Measurements from ENCODE around the gene MAP3K3. TPM values are rescaled to one million over a fixed set of nuclear protein-coding genes. Genes with fewer than 3 reads are reported as not detected.

Gene MAP3K3
- total RNA-seq, 2 experiments from 2014 or later, result 75.8 to 78.1 TPM

DNA sequence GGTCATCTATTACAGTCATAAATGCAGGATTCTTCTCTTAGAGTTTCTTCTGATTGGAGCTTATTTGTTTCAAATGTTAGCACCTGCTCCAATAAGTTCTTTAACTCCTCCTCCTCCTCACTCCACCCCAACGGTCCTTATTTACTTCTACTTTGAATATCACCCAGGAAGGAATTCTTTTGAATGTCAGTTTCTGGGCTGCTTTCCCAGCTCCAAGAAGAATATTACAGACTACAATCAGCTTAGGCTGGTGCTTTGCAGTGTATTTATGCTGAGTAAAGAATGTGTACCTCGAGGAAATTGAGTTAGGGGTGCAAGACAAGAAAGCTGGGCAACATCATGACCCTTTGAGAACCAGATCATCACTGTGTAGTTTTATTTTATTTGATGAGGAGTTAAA lies 30.8 kb downstream of the MAP3K3 start:
- Mint-ChIP-seq H3K27me3 (no peaks in the 10 kb centered on the region), H3K4me1 (ENCODE audit: low read depth) (peaks cover 11% of the 10 kb centered on the region), H3K9me3 (no peaks in the 10 kb centered on the region), H3K4me3 (no peak overlapping the region), H3K36me3 (ENCODE audit: low read depth) (peaks cover 90% of the 10 kb centered on the region), H3K27ac (no peak overlapping the region)
- Histone ChIP-seq H3K9me3 (ENCODE audit: control insufficient read depth in 1 of 2, insufficient read depth in 1 of 2, low read length in 2 of 2) (no peaks in the 10 kb centered on the region), H3K27ac (ENCODE audit: low read depth in 1 of 2, low read length in 2 of 2) (no peak overlapping the region), H3K27me3 (ENCODE audit: control insufficient read depth in 1 of 2, insufficient read depth in 2 of 2, low read length in 2 of 2) (no peaks in the 10 kb centered on the region), H3K36me3 (ENCODE audit: insufficient read depth, low read length) (peaks cover 40% of the 10 kb centered on the region), H3K4me1 (ENCODE audit: insufficient read depth, low read length) (peaks cover 8% of the 10 kb centered on the region), H3K4me3 (ENCODE audit: low read length) (no peak overlapping the region)
- ChIA-PET CTCF (no interaction called here), POLR2A (no interaction called here)
- intact Hi-C loops (cut with DNase I, micrococcal nuclease), result no loop called here
- TF ChIP-seq, protein P1, sequence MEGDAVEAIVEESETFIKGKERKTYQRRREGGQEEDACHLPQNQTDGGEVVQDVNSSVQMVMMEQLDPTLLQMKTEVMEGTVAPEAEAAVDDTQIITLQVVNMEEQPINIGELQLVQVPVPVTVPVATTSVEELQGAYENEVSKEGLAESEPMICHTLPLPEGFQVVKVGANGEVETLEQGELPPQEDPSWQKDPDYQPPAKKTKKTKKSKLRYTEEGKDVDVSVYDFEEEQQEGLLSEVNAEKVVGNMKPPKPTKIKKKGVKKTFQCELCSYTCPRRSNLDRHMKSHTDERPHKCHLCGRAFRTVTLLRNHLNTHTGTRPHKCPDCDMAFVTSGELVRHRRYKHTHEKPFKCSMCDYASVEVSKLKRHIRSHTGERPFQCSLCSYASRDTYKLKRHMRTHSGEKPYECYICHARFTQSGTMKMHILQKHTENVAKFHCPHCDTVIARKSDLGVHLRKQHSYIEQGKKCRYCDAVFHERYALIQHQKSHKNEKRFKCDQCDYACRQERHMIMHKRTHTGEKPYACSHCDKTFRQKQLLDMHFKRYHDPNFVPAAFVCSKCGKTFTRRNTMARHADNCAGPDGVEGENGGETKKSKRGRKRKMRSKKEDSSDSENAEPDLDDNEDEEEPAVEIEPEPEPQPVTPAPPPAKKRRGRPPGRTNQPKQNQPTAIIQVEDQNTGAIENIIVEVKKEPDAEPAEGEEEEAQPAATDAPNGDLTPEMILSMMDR (IDR thresholded peaks at IDR 0.05), result no peak
- DNase-seq (no peak), ATAC-seq (ENCODE audit: poor library complexity) (no peak)

DNA sequence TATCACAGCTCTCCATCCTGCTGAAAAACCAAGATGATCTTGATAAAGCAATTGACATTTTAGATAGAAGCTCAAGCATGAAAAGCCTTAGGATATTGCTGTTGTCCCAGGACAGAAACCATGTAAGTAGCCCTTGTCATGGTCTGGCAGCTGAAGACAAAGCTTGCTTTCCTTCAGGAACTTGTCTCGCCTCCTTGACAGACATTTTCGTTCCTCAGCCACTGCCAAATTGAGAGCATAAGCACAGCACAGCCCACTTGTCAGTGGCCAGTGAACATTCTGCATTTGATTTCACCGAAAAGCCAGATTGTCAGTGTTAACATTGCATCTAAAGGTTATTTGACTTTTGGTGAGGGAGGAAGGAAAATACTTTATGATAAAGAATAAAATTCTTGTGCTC lies 35.6 kb downstream of the MAP3K3 start:
- no peak overlapping the region for H3K27ac ChIP-seq (ENCODE audit: low read depth in 1 of 2, low read length in 2 of 2)
- no peaks in the 10 kb centered on the region for H3K9me3 Mint-ChIP-seq
- DNase-seq (no peak), ATAC-seq (ENCODE audit: poor library complexity) (no peak)
- TF ChIP-seq, protein P1 (IDR thresholded peaks at IDR 0.05), result no peak
- ChIA-PET POLR2A (interaction anchor here (0.6 to 1.4 kb wide), 3 partner anchors 35 to 52 kb away, joined by 3 to 7 read pairs (median 5); partner anchors contain the start of gene MAP3K3), CTCF (no interaction called here)
- H3K27ac Mint-ChIP-seq, result no peak overlapping the region
- no peaks in the 10 kb centered on the region for H3K27me3 Mint-ChIP-seq
- H3K4me1 Mint-ChIP-seq (ENCODE audit: low read depth), result no peaks in the 10 kb centered on the region
- H3K36me3 ChIP-seq (ENCODE audit: insufficient read depth, low read length), result peaks cover 67% of the 10 kb centered on the region
- H3K36me3 Mint-ChIP-seq (ENCODE audit: low read depth), result peaks cover 91% of the 10 kb centered on the region
- H3K4me3 Mint-ChIP-seq, result no peak overlapping the region
- H3K27me3 ChIP-seq (ENCODE audit: control insufficient read depth in 1 of 2, insufficient read depth in 2 of 2, low read length in 2 of 2), result no peaks in the 10 kb centered on the region
- no peaks in the 10 kb centered on the region for H3K4me1 ChIP-seq (ENCODE audit: insufficient read depth, low read length)
- no peaks in the 10 kb centered on the region for H3K9me3 ChIP-seq (ENCODE audit: control insufficient read depth in 1 of 2, insufficient read depth in 1 of 2, low read length in 2 of 2)
- intact Hi-C loops (cut with DNase I, micrococcal nuclease), result no loop called here
- H3K4me3 ChIP-seq (ENCODE audit: low read length), result no peak overlapping the region

DNA sequence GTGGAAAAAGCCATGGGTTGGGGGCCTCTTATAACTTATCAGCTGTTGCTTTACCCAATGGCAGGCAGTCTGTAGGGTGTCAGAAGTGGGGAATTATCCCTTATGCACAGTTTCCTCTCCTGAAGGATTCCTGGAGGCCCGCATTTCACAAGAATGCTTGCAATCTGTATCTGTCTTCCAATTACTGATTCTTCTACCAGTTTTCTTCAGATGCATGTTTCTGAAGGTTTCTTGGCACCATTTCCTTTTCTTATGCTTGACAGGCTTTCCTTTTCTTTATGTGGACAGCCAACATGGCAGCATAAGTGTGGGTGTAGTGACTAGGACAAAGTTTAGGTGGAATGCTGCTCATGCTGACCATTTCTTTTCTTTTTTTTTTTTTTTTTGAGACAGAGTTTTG lies 36.1 kb downstream of the MAP3K3 start:
- no peak for ATAC-seq (ENCODE audit: poor library complexity)
- no peak overlapping the region for H3K27ac ChIP-seq (ENCODE audit: low read depth in 1 of 2, low read length in 2 of 2)
- ChIA-PET POLR2A (interaction anchor here (0.8 kb wide), 1 partner anchor 36 kb away, joined by 5 read pairs; no protein-coding TSS in a partner anchor), CTCF (no interaction called here)
- no peak overlapping the region for H3K27ac Mint-ChIP-seq
- no peak overlapping the region for H3K4me3 Mint-ChIP-seq
- no peaks in the 10 kb centered on the region for H3K27me3 ChIP-seq (ENCODE audit: control insufficient read depth in 1 of 2, insufficient read depth in 2 of 2, low read length in 2 of 2)
- intact Hi-C loops (cut with DNase I, micrococcal nuclease), result no loop called here
- TF ChIP-seq, protein P1 (IDR thresholded peaks at IDR 0.05), result no peak
- no peaks in the 10 kb centered on the region for H3K9me3 Mint-ChIP-seq
- H3K36me3 ChIP-seq (ENCODE audit: insufficient read depth, low read length), result peaks cover 63% of the 10 kb centered on the region
- H3K4me3 ChIP-seq (ENCODE audit: low read length), result no peak overlapping the region
- peaks cover 91% of the 10 kb centered on the region for H3K36me3 Mint-ChIP-seq (ENCODE audit: low read depth)
- no peaks in the 10 kb centered on the region for H3K27me3 Mint-ChIP-seq
- no peak for DNase-seq
- no peaks in the 10 kb centered on the region for H3K4me1 ChIP-seq (ENCODE audit: insufficient read depth, low read length)
- H3K4me1 Mint-ChIP-seq (ENCODE audit: low read depth), result no peaks in the 10 kb centered on the region
- H3K9me3 ChIP-seq (ENCODE audit: control insufficient read depth in 1 of 2, insufficient read depth in 1 of 2, low read length in 2 of 2), result no peaks in the 10 kb centered on the region

All from CD4-positive, alpha-beta T cell (primary cell).